NB4 (cell line): Measurements from ENCODE around the gene PRR13.

Source experiments
- CTCF ChIP-seq: IDR thresholded peaks from one replicate; pipeline ENCODE4 v1.5.1; 2012; ENCODE audit warnings: low read depth, low read length
- MYC ChIP-seq: IDR thresholded peaks from 2 replicates; pipeline ENCODE4 v1.6.1; 2011; ENCODE audit warnings: low read depth, low read length
- POLR2A ChIP-seq: IDR thresholded peaks from 2 replicates; pipeline ENCODE4 v1.6.1; 2011; ENCODE audit warnings: mild to moderate bottlenecking; ENCODE audit not compliant: insufficient read length; ENCODE audit errors: extremely low read depth

GRCh38 chr12:53424626-53425514, 16.7 kb upstream of the PRR13 start:
- TF ChIP-seq CTCF (no peak), POLR2A (no peak), MYC (no peak)
